ENCODE results near the gene GPR157.

GPR157 gene

DNA sequence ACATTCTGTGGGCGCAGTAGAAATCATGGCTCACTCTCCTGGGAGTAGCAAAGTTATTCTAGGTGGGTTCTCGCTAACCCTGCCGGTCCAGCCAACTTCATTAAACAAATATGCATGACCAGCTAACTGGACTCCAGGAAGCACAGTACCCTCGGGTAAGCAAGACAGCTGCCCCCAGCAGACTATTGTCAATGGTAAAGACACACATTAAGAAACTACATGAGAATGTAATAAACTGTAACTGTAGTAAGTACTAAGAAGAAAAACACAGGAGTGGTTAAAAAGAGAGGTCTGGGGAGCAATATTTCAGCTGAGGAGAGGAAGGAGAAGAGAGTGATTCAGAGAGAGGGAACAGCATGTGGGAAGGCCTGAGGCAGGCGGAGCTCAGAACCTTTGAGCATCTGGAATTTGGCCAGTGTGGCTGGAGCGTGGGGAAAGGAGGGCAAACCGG lies 66.9 kb downstream of the GPR157 start:
- no peak for DNase-seq (ENCODE audit: low spot score)

DNA sequence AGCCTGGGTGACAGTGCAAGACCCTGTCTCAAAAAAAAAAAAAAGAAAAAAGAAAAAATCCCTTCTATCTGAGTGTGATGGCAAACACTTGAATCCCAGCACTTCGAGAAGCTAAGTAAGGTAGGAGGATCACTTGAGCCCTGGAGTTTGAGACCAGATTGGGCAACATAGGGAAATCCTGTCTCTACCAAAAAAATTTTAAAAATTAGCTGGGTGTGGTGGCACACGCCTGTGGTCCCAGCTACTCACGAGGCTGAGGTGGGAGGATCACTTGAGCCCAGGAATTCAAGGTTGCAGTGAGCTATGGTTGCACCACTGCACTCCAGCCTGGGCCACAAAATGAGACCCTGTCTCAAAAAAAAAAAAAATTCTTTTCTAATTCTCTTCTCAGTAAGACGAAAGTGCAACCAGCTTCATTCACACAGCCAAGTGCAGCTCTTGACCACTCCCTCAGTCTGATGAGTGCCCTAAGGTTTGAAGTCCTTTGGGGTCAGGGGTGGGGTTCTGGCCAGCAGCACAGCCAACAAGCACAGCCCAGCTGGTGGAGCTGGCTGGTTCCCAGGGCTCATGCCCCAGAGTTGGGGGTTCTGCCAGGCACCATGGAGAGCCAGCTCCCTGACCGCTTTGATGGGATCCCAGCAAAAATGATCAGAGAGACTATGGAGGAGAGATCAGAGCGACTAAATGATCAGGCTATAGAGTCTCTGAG lies 67.5 kb downstream of the GPR157 start:
- no peak for DNase-seq (ENCODE audit: low spot score)

DNA sequence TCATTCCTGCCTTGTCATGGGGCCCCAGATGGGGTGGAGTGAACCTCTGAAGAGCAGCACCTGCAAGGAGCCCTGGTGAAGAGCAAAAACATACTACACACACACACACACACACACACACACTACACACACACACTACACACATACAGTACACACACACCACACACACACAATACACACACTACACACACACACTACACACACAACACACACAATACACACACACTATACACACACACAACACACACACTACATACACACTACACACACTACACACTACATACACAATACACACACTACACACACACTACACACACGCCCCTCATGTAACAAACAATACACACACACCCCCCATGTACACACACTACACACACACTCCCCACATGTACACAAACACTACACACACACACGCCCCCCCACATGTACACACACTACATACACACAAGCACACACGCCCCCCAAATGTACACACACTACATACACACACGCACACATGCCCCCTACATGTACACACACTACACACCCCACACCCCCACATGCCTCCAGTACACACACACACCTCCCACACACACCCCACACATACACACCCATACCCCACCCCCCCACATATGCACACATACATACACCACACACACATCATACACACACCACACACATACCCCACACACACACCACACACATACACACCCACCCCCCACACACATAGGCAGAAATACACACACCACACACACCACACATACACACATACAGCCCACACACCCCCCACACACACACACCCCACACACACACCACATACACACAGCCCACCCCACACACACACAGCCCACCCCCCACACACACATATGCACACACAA lies 68.8 kb downstream of the GPR157 start:
- DNase-seq (ENCODE audit: low spot score), result no peak

DNA sequence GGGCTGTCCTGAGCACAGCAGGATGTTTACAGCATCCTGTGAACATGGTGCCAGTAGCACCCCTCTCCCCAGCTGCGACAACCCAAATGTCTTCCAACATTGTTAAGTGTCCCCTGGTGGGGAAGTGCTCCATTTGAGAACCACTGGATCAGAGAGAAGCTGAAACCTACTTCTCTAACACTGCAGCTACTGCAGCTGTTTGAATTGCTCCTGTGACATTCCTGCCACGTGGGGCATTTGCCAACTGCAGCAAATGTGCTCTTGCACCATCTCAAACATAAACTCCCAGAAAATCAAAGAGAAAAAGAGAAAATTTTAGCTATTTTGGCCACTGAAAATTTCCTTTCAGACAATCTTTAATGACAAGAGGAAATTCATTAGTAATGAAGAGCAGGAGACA lies 70.4 kb downstream of the GPR157 start:
- DNase-seq (ENCODE audit: low spot score), result peak; percentile 47

DNA sequence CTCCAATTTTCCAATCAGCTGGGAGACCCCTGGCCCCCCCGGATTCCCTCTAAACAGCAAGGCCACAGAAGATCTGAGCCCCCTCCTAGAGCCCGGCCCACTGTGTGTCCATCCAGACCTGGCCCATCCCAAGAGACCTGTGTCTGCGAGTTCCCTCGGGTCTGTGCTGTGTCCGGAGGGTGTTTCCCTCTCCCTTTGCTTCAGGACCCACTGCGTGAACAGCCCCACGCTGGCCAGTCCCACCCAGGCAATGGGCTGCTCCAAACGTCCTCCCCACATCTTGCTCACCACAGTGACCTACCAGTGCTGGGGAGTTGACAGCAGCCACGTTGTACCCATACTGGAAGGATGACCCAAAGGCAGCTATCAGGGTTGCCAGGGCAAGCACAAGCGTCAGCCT lies 71.1 kb downstream of the GPR157 start:
- DNase-seq (ENCODE audit: low spot score), result no peak

DNA sequence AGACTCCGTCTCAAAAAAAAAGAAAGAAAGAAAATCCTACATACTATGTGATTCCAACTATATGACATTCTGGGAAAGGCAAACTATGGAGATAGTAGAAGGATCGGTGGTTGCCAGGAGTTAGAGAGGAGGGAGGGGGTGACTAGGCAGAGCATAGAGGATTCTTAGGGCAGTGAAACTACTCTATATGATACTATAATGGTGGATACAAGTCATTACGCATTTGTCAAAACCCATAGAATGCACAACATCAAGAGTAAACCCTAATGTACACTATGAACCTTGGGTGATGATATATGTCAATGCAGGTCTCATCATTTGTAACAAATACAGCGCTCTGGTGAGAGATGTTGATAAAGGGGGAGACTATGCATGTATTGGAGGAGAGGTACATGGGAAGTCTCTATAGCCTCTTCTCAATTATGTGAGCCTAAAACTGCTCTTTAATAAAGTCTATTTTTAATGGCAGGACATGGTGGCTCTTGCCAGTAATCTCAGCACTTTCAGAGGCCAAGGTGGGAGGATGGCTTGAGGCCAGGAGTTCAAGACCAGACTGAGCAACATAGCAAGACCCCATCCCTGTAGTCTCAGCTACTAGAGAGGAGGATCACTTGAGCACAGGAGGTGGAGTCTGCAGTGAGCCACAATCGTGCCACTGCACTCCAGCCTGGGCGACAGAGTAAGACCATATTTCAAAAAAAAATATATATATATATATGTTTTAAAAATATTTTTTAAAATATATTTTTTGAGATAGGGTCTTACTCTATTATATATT lies 76.4 kb downstream of the GPR157 start:
- DNase-seq (ENCODE audit: low spot score), result no peak

DNA sequence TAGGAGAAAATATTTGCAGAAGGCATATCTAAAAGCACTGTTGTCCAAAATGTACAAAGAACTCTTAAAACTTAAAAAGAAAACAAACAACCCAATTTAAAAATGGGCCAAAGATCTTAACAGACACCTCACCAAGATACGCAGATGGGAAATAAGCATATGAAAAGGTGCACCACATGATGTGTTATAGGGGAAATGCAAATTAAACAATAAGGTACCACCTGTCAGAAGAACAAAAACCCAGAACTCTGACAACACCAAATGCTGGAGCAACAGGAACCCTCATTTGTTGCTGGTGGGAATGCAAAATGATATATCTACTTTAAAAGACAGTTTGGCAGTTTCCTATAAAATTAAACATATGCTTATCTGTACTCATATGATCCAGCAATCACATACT lies 77.5 kb downstream of the GPR157 start:
- DNase-seq (ENCODE audit: low spot score), result no peak

DNA sequence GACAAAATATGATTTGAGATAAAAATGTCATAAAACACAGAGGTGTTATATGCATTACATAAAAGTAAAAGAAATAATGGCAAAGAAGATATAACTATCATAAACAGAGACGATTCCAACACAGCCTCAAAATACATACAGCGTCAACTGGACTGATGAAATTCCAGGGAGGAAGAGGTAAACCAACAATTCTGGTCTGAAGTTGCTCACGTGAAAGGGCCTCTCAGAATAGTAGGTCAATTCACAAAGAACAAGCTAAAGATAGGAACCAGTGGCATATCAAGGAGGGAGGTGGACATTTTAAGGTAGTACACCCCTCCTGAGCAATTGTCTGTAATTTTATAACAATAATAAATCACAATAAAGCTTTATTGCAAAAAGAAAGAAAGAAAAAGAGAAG lies 78.1 kb downstream of the GPR157 start:
- DNase-seq (ENCODE audit: low spot score), result no peak
